Vagina (tissue), 2 donors: Measurements from ENCODE around the gene PRG3. TPM values are rescaled to one million over a fixed set of nuclear protein-coding genes. Genes with fewer than 3 reads are reported as not detected.

Experiments
- DNase-seq, 2 donors: peaks; one replicate each; pipeline ENCODE4 v3.0.0-alpha.2; 2017; ENCODE audit errors: extremely low spot score in 2 of 2
- H3K27ac ChIP-seq: fragments of 200-600 bp; sonication (generic); one replicate; pipeline ENCODE4 v1.5.1; 2019
- H3K27me3 ChIP-seq: fragments of 200-600 bp; sonication (generic); one replicate; pipeline ENCODE4 v1.5.1; 2019
- H3K36me3 ChIP-seq, 2 donors: fragments of 200-600 bp; sonication (generic); one replicate each; pipeline ENCODE4 v1.5.1; 2017 to 2019
- H3K4me1 ChIP-seq: fragments of 200-600 bp; sonication (generic); one replicate; pipeline ENCODE4 v1.5.1; 2019
- H3K4me3 ChIP-seq, 2 donors: fragments of 200-600 bp; sonication (generic); 1 replicate in 1 of 2; 2 replicates in 1 of 2; pipeline ENCODE4 v1.5.1; 2016 to 2019
- H3K9me3 ChIP-seq: fragments of 200-600 bp; sonication (generic); one replicate; pipeline ENCODE4 v1.5.1; 2019
- POLR2A ChIP-seq, 2 donors: fragments of 450-650 bp; IDR thresholded peaks; one replicate each; pipeline ENCODE4 v1.6.1; 2017; ENCODE audit warnings: antibody characterized with exemption in 2 of 2, mild to moderate bottlenecking in 2 of 2, moderate library complexity in 2 of 2
- POLR2AphosphoS5 ChIP-seq, 2 donors: sonication (generic); formaldehyde crosslinking; IDR thresholded peaks; one replicate each; pipeline ENCODE4 v1.9.0; 2017; ENCODE audit warnings: antibody characterized with exemption in 2 of 2, mild to moderate bottlenecking in 2 of 2, low read depth in 1 of 2; ENCODE audit not compliant: insufficient read depth in 1 of 2
- intact Hi-C: fragments of 100-400 bp; cut with DNase I; formaldehyde crosslinking; loops from one replicate; pipeline ENCODE4 v1.15.1; 2023
- total RNA-seq: library from RNA; depleted of rRNA; stranded (reverse); fragments of >200 nt; gene quantifications from one replicate; pipeline ENCODE4 v1.2.3, GENCODE V29; 2016
- TF ChIP-seq, protein P1 (sequence below), 3 experiments: fragments of 450-650 bp in 2 of 3; fragments of 200-600 bp in 1 of 3; sonication (generic) in 1 of 3; IDR thresholded peaks; one replicate each; pipeline ENCODE4 v1.5.1; 2017 to 2019; ENCODE audit warnings: antibody characterized with exemption in 3 of 3, mild to moderate bottlenecking in 2 of 3, moderate library complexity in 2 of 3

PRG3 gene
- total RNA-seq, 1 donor from 2014 or later = not detected

DNA sequence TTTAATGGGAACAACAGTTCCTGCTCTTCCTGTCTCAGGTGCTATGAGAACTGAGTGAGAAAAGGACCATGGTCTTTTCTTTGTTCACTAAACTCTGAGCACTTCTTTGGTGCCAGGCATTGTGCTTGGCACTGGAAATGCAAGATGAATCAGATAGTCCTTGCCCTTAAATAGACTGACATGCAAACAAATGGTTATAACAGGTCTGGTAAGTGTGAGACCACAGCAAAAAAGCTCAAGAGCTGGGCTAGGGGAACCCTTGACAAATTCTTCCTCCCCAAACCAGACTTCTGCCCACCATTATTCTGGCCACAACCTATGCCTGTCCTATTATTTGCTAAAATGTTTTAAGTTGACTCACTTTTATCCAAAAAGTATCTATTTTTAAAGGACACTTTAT lies 40.9 kb upstream of the PRG3 start:
- Histone ChIP-seq H3K36me3 (peaks cover 0 to 32% of the 10 kb centered on the region in 2 donors), H3K4me3 (no peak overlapping the region), H3K27ac (no peak overlapping the region), H3K27me3 (no peaks in the 10 kb centered on the region), H3K9me3 (no peaks in the 10 kb centered on the region), H3K4me1 (peaks cover 46% of the 10 kb centered on the region)
- no peak for DNase-seq
- TF ChIP-seq, protein P1, sequence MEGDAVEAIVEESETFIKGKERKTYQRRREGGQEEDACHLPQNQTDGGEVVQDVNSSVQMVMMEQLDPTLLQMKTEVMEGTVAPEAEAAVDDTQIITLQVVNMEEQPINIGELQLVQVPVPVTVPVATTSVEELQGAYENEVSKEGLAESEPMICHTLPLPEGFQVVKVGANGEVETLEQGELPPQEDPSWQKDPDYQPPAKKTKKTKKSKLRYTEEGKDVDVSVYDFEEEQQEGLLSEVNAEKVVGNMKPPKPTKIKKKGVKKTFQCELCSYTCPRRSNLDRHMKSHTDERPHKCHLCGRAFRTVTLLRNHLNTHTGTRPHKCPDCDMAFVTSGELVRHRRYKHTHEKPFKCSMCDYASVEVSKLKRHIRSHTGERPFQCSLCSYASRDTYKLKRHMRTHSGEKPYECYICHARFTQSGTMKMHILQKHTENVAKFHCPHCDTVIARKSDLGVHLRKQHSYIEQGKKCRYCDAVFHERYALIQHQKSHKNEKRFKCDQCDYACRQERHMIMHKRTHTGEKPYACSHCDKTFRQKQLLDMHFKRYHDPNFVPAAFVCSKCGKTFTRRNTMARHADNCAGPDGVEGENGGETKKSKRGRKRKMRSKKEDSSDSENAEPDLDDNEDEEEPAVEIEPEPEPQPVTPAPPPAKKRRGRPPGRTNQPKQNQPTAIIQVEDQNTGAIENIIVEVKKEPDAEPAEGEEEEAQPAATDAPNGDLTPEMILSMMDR (IDR thresholded peaks at IDR 0.05) = no peak
- TF ChIP-seq POLR2AphosphoS5 (IDR thresholded peaks at IDR 0.05; ENCODE audit: insufficient read depth in 1 of 2, low read depth in 1 of 2) (no peak), POLR2A (IDR thresholded peaks at IDR 0.05) (no peak)
- intact Hi-C loops = no loop called here

DNA sequence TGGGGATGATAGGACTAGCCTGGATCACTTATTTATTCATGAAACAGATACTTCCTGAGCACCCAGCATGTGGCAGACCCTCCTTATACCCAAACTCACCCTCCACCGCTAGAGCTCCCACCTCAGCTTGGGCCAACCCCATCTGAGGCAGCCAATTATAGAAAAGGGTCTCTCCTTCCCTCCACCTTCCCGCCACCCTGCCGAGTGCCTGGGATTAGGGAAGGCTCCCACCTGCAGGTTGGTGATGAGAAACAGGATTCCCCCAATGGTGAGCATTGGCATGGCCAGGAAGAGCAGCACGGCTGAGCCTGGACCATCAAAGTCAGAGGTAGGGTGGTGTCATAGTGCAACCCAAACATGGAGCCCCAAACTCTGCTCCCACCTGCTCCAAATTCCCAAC lies 40.1 kb upstream of the PRG3 start:
- Histone ChIP-seq H3K36me3 (peaks cover 0 to 39% of the 10 kb centered on the region in 2 donors), H3K27ac (no peak overlapping the region), H3K4me1 (peaks cover 46% of the 10 kb centered on the region), H3K9me3 (no peaks in the 10 kb centered on the region), H3K4me3 (no peak overlapping the region), H3K27me3 (no peaks in the 10 kb centered on the region)
- TF ChIP-seq, protein P1 (IDR thresholded peaks at IDR 0.05) = no peak
- TF ChIP-seq POLR2AphosphoS5 (IDR thresholded peaks at IDR 0.05; ENCODE audit: insufficient read depth in 1 of 2, low read depth in 1 of 2) (no peak), POLR2A (IDR thresholded peaks at IDR 0.05) (no peak)
- intact Hi-C loops = no loop called here
- DNase-seq = no peak

DNA sequence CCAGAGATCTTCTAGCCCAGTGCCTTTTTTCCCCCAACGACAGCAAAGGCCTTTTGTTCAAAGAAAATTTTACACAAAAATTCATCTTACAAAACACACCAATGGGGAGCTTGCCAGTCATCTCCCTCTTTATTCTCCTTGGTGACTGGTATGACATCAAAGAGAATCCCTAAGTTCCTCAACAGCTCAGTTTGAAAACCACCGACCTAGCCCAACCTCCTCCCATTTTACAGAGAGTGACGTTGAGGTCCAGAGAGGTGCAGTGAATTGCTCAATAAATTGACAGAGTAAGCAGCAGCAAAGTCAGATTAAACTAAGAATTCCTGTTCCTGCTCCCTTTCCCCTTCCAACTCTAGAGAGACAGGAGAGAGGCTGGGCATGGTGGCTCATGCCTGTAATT lies 38.2 kb upstream of the PRG3 start:
- H3K9me3 ChIP-seq = no peaks in the 10 kb centered on the region
- peaks cover 0 to 56% of the 10 kb centered on the region in 2 donors for H3K36me3 ChIP-seq
- peaks cover 27% of the 10 kb centered on the region for H3K4me1 ChIP-seq
- H3K27ac ChIP-seq = no peak overlapping the region
- no peak overlapping the region for H3K4me3 ChIP-seq
- DNase-seq = no peak
- intact Hi-C loops = no loop called here
- H3K27me3 ChIP-seq = no peaks in the 10 kb centered on the region
- no peak for TF ChIP-seq POLR2A (IDR thresholded peaks at IDR 0.05)
- TF ChIP-seq, protein P1 (IDR thresholded peaks at IDR 0.05) = no peak
- TF ChIP-seq POLR2AphosphoS5 (IDR thresholded peaks at IDR 0.05; ENCODE audit: insufficient read depth in 1 of 2, low read depth in 1 of 2) = no peak

DNA sequence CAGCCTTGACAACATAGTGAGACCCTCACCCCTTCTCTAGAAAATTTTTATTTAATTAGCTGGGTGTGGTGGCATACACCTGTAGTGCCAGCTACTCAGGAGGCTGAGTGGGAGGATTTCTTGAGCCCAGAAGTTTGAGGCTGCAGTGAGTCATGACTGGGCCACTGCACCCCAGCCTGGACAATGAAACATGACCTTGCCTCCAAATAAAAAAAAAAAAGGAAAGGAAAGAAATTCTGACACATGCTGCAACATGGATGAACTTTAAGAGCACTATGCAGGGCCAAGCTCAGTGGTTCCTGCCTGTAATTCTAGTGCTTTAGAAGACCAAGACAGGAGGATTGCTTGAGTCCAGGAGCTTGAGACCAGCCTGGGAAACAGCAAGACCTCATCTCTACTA lies 37.2 kb upstream of the PRG3 start:
- no peak for TF ChIP-seq POLR2A (IDR thresholded peaks at IDR 0.05)
- TF ChIP-seq, protein P1 (IDR thresholded peaks at IDR 0.05) = no peak
- no peak for TF ChIP-seq POLR2AphosphoS5 (IDR thresholded peaks at IDR 0.05; ENCODE audit: insufficient read depth in 1 of 2, low read depth in 1 of 2)
- Histone ChIP-seq H3K9me3 (no peaks in the 10 kb centered on the region), H3K27ac (no peak overlapping the region), H3K36me3 (peaks cover 0 to 66% of the 10 kb centered on the region in 2 donors), H3K4me3 (no peak overlapping the region), H3K4me1 (peaks cover 17% of the 10 kb centered on the region), H3K27me3 (no peaks in the 10 kb centered on the region)
- no peak for DNase-seq
- intact Hi-C loops = no loop called here

DNA sequence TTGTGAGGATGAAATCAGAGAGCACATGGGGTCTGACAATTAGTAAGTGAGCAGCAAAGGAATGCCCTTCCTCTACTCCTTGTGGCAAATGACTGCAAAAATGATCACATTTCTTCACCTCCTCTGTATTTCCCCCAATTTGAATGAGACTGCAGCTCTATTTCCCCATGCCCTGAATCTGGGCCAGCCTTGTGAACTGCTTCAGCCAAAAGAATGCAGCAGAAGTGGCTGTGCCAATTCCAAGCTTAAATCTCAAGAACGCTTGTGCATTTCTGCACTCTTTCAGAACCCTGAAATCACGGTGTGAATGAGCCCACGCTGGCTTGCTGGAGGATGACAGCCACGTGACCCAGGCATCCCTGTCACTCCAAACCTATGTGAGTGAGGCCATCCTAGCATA lies 36.1 kb upstream of the PRG3 start:
- Histone ChIP-seq H3K4me3 (no peak overlapping the region), H3K4me1 (peaks cover 16% of the 10 kb centered on the region), H3K27ac (no peak overlapping the region), H3K9me3 (no peaks in the 10 kb centered on the region), H3K36me3 (peaks cover 0 to 68% of the 10 kb centered on the region in 2 donors), H3K27me3 (no peaks in the 10 kb centered on the region)
- DNase-seq = no peak
- TF ChIP-seq, protein P1 (IDR thresholded peaks at IDR 0.05) = no peak
- no peak for TF ChIP-seq POLR2AphosphoS5 (IDR thresholded peaks at IDR 0.05; ENCODE audit: insufficient read depth in 1 of 2, low read depth in 1 of 2)
- TF ChIP-seq POLR2A (IDR thresholded peaks at IDR 0.05) = no peak
- intact Hi-C loops = no loop called here
